H1 (cell line): Measurements from ENCODE around the gene NBAS. TPM values are rescaled to one million over a fixed set of nuclear protein-coding genes. Genes with fewer than 3 reads are reported as not detected.

Source experiments
- JUND ChIP-seq: IDR thresholded peaks from 2 replicates; pipeline ENCODE4 v1.6.1; 2011; ENCODE audit warnings: mild to moderate bottlenecking, improper control_type of control experiment, low read length
- KDM1A ChIP-seq: fragments of 200-600, 300-600 bp; sonication (generic); IDR thresholded peaks from 2 replicates; pipeline ENCODE4 v1.7.1; 2016; ENCODE audit warnings: mild to moderate bottlenecking, low read length, borderline replicate concordance
- SIN3A ChIP-seq, 2 experiments: IDR thresholded peaks in 1 of 2; conservative IDR thresholded peaks in 1 of 2; 2 replicates each; pipeline ENCODE4 v1.6.1; 2011 to 2012; ENCODE audit warnings: low read length in 2 of 2, improper control_type of control experiment in 1 of 2, low read depth in 1 of 2, mild to moderate bottlenecking in 1 of 2
- polyA plus RNA-seq, 7 experiments: library from polyadenylated mRNA; depleted of rRNA in 3 of 7; stranded (reverse) in 5 of 7; unstranded in 2 of 7; fragments of >200 nt in 5 of 7; fragments of 200-250 nt in 2 of 7; gene quantifications; 1 replicate in 5 of 7; 2 replicates in 1 of 7; 4 replicates in 1 of 7; pipeline versions ENCODE4 v1.2.1 to v1.2.3, GENCODE V29; 2011 to 2013; ENCODE audit warnings: missing spikeins in 2 of 7, mixed read lengths in 2 of 7
- total RNA-seq: library from RNA; stranded (reverse); fragmentation: NEBNext Ultra II Directional; extraction: Animal tissue kit (Norgen Biotek cat#: 25700); gene quantifications from 2 replicates; pipeline ENCODE4 v1.2.1, GENCODE V29; 2021

NBAS gene
- total and polyA plus RNA-seq, 2 of the 8 experiments (the other 6 are each of a cell fraction or from before 2014, with no cell fraction given), result 19.6 to 34.8 TPM

DNA sequence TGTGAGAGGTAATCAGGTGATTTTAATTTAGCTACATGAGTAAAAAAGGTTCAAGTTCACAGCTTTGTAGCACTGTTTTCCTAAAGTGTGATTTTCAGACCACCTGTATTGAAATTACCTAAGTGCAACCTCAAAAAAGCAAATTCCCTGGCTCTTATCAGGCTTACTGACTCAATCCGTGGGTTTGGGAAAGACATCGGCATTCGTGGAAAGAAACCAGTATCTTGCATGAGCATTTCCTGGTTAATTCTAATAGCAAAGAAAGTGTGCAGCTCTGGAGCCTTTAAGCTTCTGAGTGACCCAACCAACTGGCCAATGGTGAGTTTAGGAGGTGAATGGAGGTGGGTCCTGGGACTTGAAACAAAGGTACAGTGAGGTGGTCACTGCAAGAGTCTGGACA, 300.9 kb downstream of the NBAS start (continued):
- TF ChIP-seq JUND (no peak), KDM1A (no peak), SIN3A (conservative IDR thresholded peaks at IDR 0.05 in 1 of 2, IDR thresholded peaks at IDR 0.05 in 1 of 2; ENCODE audit: low read depth in 1 of 2, low read length in 2 of 2) (no peak)
